ENCODE measurements around the gene GARS1.

- TF ChIP-seq CTCF (IDR thresholded peaks at IDR 0.05) (no peak), POLR2A (IDR thresholded peaks at IDR 0.05) (no peak)
Observed at GRCh38 chr7:30630986-30631385, 36.3 kb downstream of the GARS1 start.
